Mesothelial cell of epicardium (in vitro differentiated cells): ENCODE data around the gene CDIP1. TPM values are rescaled to one million over a fixed set of nuclear protein-coding genes. Genes with fewer than 3 reads are reported as not detected.

Experiments used
- DNase-seq, 2 experiments: peaks; one replicate each; pipeline ENCODE4 v3.0.0; 2021; ENCODE audit warnings: low spot score in 2 of 2; ENCODE audit not compliant: unreplicated experiment in 2 of 2
- H3K27ac Mint-ChIP-seq: 2 replicates; pipeline ENCODE4 v1.8.0; 2021; ENCODE audit warnings: mixed read lengths
- H3K27me3 Mint-ChIP-seq: 2 replicates; pipeline ENCODE4 v1.8.0; 2021; ENCODE audit warnings: low read depth, mixed read lengths
- H3K36me3 Mint-ChIP-seq: 2 replicates; pipeline ENCODE4 v1.8.0; 2021; ENCODE audit warnings: mixed read lengths
- H3K4me1 Mint-ChIP-seq: 2 replicates; pipeline ENCODE4 v1.8.0; 2021; ENCODE audit warnings: mixed read lengths
- H3K4me3 Mint-ChIP-seq: 2 replicates; pipeline ENCODE4 v1.8.0; 2021; ENCODE audit warnings: mild to moderate bottlenecking, moderate library complexity, mixed read lengths
- H3K9me3 Mint-ChIP-seq: 2 replicates; pipeline ENCODE4 v1.8.0; 2021; ENCODE audit warnings: mixed read lengths
- CTCF ChIP-seq: fragments of 200-600 bp; sonication (generic); IDR thresholded peaks from one replicate; pipeline ENCODE4 v1.5.0; 2021; ENCODE audit warnings: antibody characterized with exemption; ENCODE audit not compliant: unreplicated experiment
- total RNA-seq: library from RNA; stranded (reverse); gene quantifications from 3 replicates; pipeline ENCODE4 v1.2.1, GENCODE V29; 2021

CDIP1 gene
- total RNA-seq, 1 donor from 2014 or later, result 24.2 TPM

GRCh38 chr16:4524571-4524970, 14.0 kb downstream of the CDIP1 start:
- Mint-ChIP-seq H3K4me3 (no peak overlapping the region), H3K27ac (no peak overlapping the region), H3K9me3 (no peaks in the 10 kb centered on the region), H3K36me3 (peaks cover 4% of the 10 kb centered on the region), H3K27me3 (no peaks in the 10 kb centered on the region), H3K4me1 (peaks cover 12% of the 10 kb centered on the region)
- no peak for TF ChIP-seq CTCF
- no peak for DNase-seq

- peaks cover 4% of the 10 kb centered on the region for H3K36me3 Mint-ChIP-seq
- H3K4me3 Mint-ChIP-seq, result no peak overlapping the region
- H3K9me3 Mint-ChIP-seq, result no peaks in the 10 kb centered on the region
- no peak for DNase-seq
- H3K4me1 Mint-ChIP-seq, result peaks cover 5% of the 10 kb centered on the region
- H3K27me3 Mint-ChIP-seq, result no peaks in the 10 kb centered on the region
- TF ChIP-seq CTCF, result no peak
- no peak overlapping the region for H3K27ac Mint-ChIP-seq
These were observed 14.9 kb downstream of the CDIP1 start for GRCh38 chr16:4523686-4524085.

- no peaks in the 10 kb centered on the region for H3K9me3 Mint-ChIP-seq
- H3K27me3 Mint-ChIP-seq, result no peaks in the 10 kb centered on the region
- H3K36me3 Mint-ChIP-seq, result peaks cover 4% of the 10 kb centered on the region
- H3K4me3 Mint-ChIP-seq, result no peak overlapping the region
- peak overlapping the region; percentile 78 for H3K27ac Mint-ChIP-seq
- DNase-seq, result peak in 1 of 2 experiments; percentile 44
- H3K4me1 Mint-ChIP-seq, result peaks cover 5% of the 10 kb centered on the region
- TF ChIP-seq CTCF, result no peak
These were observed 16.5 kb downstream of the CDIP1 start for GRCh38 chr16:4522051-4522581.

- Mint-ChIP-seq H3K36me3 (peaks cover 4% of the 10 kb centered on the region), H3K27ac (no peak overlapping the region), H3K27me3 (no peaks in the 10 kb centered on the region), H3K4me1 (peaks cover 5% of the 10 kb centered on the region), H3K9me3 (no peaks in the 10 kb centered on the region), H3K4me3 (no peak overlapping the region)
- TF ChIP-seq CTCF, result no peak
- no peak for DNase-seq
These were observed 17.7 kb downstream of the CDIP1 start for GRCh38 chr16:4520913-4521312.

- H3K4me3 Mint-ChIP-seq, result no peak overlapping the region
- H3K27me3 Mint-ChIP-seq, result no peaks in the 10 kb centered on the region
- no peak overlapping the region for H3K27ac Mint-ChIP-seq
- no peak for DNase-seq
- H3K36me3 Mint-ChIP-seq, result peaks cover 4% of the 10 kb centered on the region
- no peaks in the 10 kb centered on the region for H3K9me3 Mint-ChIP-seq
- no peak for TF ChIP-seq CTCF
- peaks cover 5% of the 10 kb centered on the region for H3K4me1 Mint-ChIP-seq
These were observed 19.1 kb downstream of the CDIP1 start for GRCh38 chr16:4519274-4520058.
